ENCODE measurements around the gene IAPP.
"Not testable (repeated sequence)": the region's sequence is repeated elsewhere in the genome, so short reads cannot be mapped to it uniquely, and the experiment has no call there.

IAPP gene

GRCh38 chr12:21379218-21379617, 6.5 kb downstream of the IAPP start:
- no peak for DNase-seq (ENCODE audit: extremely low read depth, low read depth)
- no peak for TF ChIP-seq CTCF (IDR thresholded peaks at IDR 0.05; ENCODE audit: low read depth, low read length)

- DNase-seq (ENCODE audit: extremely low read depth, low read depth): not testable (repeated sequence)
These were observed 8.6 kb downstream of the IAPP start for GRCh38 chr12:21381320-21381719.

- DNase-seq (ENCODE audit: extremely low read depth, low read depth): no peak
- TF ChIP-seq CTCF (IDR thresholded peaks at IDR 0.05; ENCODE audit: low read depth, low read length): no peak
These were observed 11.6 kb downstream of the IAPP start for GRCh38 chr12:21384261-21384660.

- no peak for TF ChIP-seq CTCF (IDR thresholded peaks at IDR 0.05; ENCODE audit: low read depth, low read length)
- no peak for DNase-seq (ENCODE audit: extremely low read depth, low read depth)
These were observed 14.5 kb downstream of the IAPP start for GRCh38 chr12:21387174-21387573.

- TF ChIP-seq CTCF (IDR thresholded peaks at IDR 0.05; ENCODE audit: low read depth, low read length): no peak
- no peak for DNase-seq (ENCODE audit: extremely low read depth, low read depth)
These were observed 19.7 kb downstream of the IAPP start for GRCh38 chr12:21392384-21392783.

- DNase-seq (ENCODE audit: extremely low read depth, low read depth): not testable (repeated sequence)
These were observed 22.3 kb downstream of the IAPP start for GRCh38 chr12:21394828-21395626.

- no peak for TF ChIP-seq CTCF (IDR thresholded peaks at IDR 0.05; ENCODE audit: low read depth, low read length)
- DNase-seq (ENCODE audit: extremely low read depth, low read depth): no peak
These were observed 40.9 kb downstream of the IAPP start for GRCh38 chr12:21413369-21414277.

- no peak for TF ChIP-seq CTCF (IDR thresholded peaks at IDR 0.05; ENCODE audit: low read depth, low read length)
- no peak for DNase-seq (ENCODE audit: extremely low read depth, low read depth)
These were observed 43.9 kb downstream of the IAPP start for GRCh38 chr12:21416511-21417121.

- DNase-seq (ENCODE audit: extremely low read depth, low read depth): not testable (repeated sequence)
These were observed 45.7 kb downstream of the IAPP start for GRCh38 chr12:21418398-21418797.

- DNase-seq (ENCODE audit: extremely low read depth, low read depth): not testable (repeated sequence)
These were observed 46.5 kb downstream of the IAPP start for GRCh38 chr12:21419009-21419699.
